Daoy (cell line): ENCODE data around the gene NAGLU. TPM values are rescaled to one million over a fixed set of nuclear protein-coding genes. Genes with fewer than 3 reads are reported as not detected.
"Not testable (repeated sequence)": the region's sequence is repeated elsewhere in the genome, so short reads cannot be mapped to it uniquely, and the experiment has no call there.

Experiments
- DNase-seq: peaks from one replicate; pipeline ENCODE4 v3.0.0-alpha.2; 2015; ENCODE audit warnings: low read depth
- total RNA-seq: library from RNA; depleted of rRNA; stranded (reverse); fragments of >200 nt; shearing (Covaris generic); gene quantifications from 2 replicates; pipeline ENCODE4 v1.2.3, GENCODE V29; 2014

The NAGLU gene
- total RNA-seq, 1 experiment from 2014 or later = 14.2 TPM

GRCh38 chr17:42521036-42521435, 15.0 kb upstream of the NAGLU start:
- peak; percentile 35 for DNase-seq

- DNase-seq = no peak
Observed at GRCh38 chr17:42521666-42522262, 14.3 kb upstream of the NAGLU start.

- DNase-seq = no peak
Observed at GRCh38 chr17:42522263-42522790, 13.7 kb upstream of the NAGLU start.

GRCh38 chr17:42522798-42523278, 13.2 kb upstream of the NAGLU start:
- no peak for DNase-seq

GRCh38 chr17:42525221-42525620, 10.8 kb upstream of the NAGLU start:
- DNase-seq = no peak

GRCh38 chr17:42526031-42526444, 10.0 kb upstream of the NAGLU start:
- DNase-seq = no peak

- DNase-seq = no peak
Observed at GRCh38 chr17:42527932-42528331, 8.1 kb upstream of the NAGLU start.

GRCh38 chr17:42529061-42529460, 7.0 kb upstream of the NAGLU start:
- no peak for DNase-seq

- DNase-seq = no peak
Observed at GRCh38 chr17:42530952-42531454, 5.0 kb upstream of the NAGLU start.

- DNase-seq = peak; percentile 61
Observed at GRCh38 chr17:42531455-42532354, 4.3 kb upstream of the NAGLU start.

GRCh38 chr17:42535155-42536047, 640 bp upstream of the NAGLU start:
- DNase-seq = no peak

- DNase-seq = peak; percentile 83
Observed at GRCh38 chr17:42536372-42537155, 523 bp downstream of the NAGLU start.

- no peak for DNase-seq
Observed at GRCh38 chr17:42537156-42537805, 1.2 kb downstream of the NAGLU start.

- DNase-seq = no peak
Observed at GRCh38 chr17:42537826-42538451, 1.9 kb downstream of the NAGLU start.

GRCh38 chr17:42538482-42538881, 2.4 kb downstream of the NAGLU start:
- DNase-seq = no peak

GRCh38 chr17:42540558-42540957, 4.5 kb downstream of the NAGLU start:
- DNase-seq = not testable (repeated sequence)

GRCh38 chr17:42541041-42541833, 5.2 kb downstream of the NAGLU start:
- no peak for DNase-seq

GRCh38 chr17:42543190-42544079, 7.4 kb downstream of the NAGLU start:
- no peak for DNase-seq
